Fibroblast of lung (primary cell): Measurements from ENCODE around the gene TMEM132E. TPM values are rescaled to one million over a fixed set of nuclear protein-coding genes. Genes with fewer than 3 reads are reported as not detected.

ENCODE experiments used
- DNase-seq, 2 donors: peaks; one replicate each; pipeline versions ENCODE4 v3.0.0 to v3.0.0-alpha.2; 2010; ENCODE audit warnings: low read depth in 2 of 2
- H2AFZ ChIP-seq: 2 replicates; pipeline ENCODE4 v1.5.1; 2012; ENCODE audit warnings: low read length, control low read depth, inconsistent platforms
- H3K27ac ChIP-seq: 2 replicates; pipeline ENCODE4 v1.5.1; 2011; ENCODE audit warnings: low read length, control low read depth; ENCODE audit not compliant: insufficient read depth
- H3K27me3 ChIP-seq: 2 replicates; pipeline ENCODE4 v1.5.1; 2011; ENCODE audit warnings: mild to moderate bottlenecking, low read length; ENCODE audit not compliant: control insufficient read depth, insufficient read depth
- H3K36me3 ChIP-seq: 2 replicates; pipeline ENCODE4 v1.5.1; 2011; ENCODE audit warnings: low read length; ENCODE audit not compliant: control insufficient read depth, insufficient read depth
- H3K4me1 ChIP-seq: 2 replicates; pipeline ENCODE4 v1.5.1; 2011; ENCODE audit warnings: low read length; ENCODE audit not compliant: control insufficient read depth, insufficient read depth; ENCODE audit errors: extremely low read depth
- H3K4me2 ChIP-seq: 2 replicates; pipeline ENCODE4 v1.5.1; 2011; ENCODE audit warnings: low read length, control low read depth; ENCODE audit not compliant: insufficient read depth; ENCODE audit errors: extremely low read depth
- H3K4me3 ChIP-seq, 4 experiments: fragments of 200-600 bp in 1 of 4; sonication (generic) in 1 of 4; replicated peaks in 1 of 4; 2 replicates each; pipeline ENCODE4 v1.5.1; 2011 to 2016; ENCODE audit warnings: low read length in 4 of 4, low read depth in 3 of 4, mild to moderate bottlenecking in 3 of 4, control low read depth in 2 of 4, inconsistent platforms in 1 of 4, mixed read lengths in 1 of 4; ENCODE audit not compliant: insufficient read depth in 1 of 4; ENCODE audit errors: control extremely low read depth in 1 of 4
- H3K79me2 ChIP-seq: 2 replicates; pipeline ENCODE4 v1.5.1; 2012; ENCODE audit warnings: mild to moderate bottlenecking, low read length, inconsistent platforms; ENCODE audit not compliant: control insufficient read depth, insufficient read depth
- H3K9ac ChIP-seq: 2 replicates; pipeline ENCODE4 v1.5.1; 2011; ENCODE audit warnings: mild to moderate bottlenecking, low read length, control low read depth; ENCODE audit not compliant: insufficient read depth
- H3K9me3 ChIP-seq: 2 replicates; pipeline ENCODE4 v1.5.1; 2012; ENCODE audit warnings: low read depth, low read length; ENCODE audit not compliant: control insufficient read depth, insufficient read depth
- H4K20me1 ChIP-seq: 2 replicates; pipeline ENCODE4 v1.5.1; 2011; ENCODE audit warnings: low read length; ENCODE audit not compliant: control insufficient read depth, insufficient read depth; ENCODE audit errors: extremely low read depth
- EZH2 ChIP-seq: IDR thresholded peaks from 2 replicates; pipeline ENCODE4 v1.5.1; 2012; ENCODE audit warnings: low read length, control low read depth, mild to moderate bottlenecking; ENCODE audit errors: missing control alignments
- polyA plus RNA-seq, 2 donors: library from polyadenylated mRNA; depleted of rRNA in 1 of 2; stranded (reverse) in 1 of 2; unstranded in 1 of 2; fragments of >200 nt; gene quantifications; 2 replicates each; pipeline ENCODE4 v1.2.1, GENCODE V29; 2011 to 2012; ENCODE audit warnings: missing spikeins in 1 of 2
- total RNA-seq: library from RNA; depleted of rRNA; stranded (reverse); fragments of >200 nt; gene quantifications from 2 replicates; pipeline ENCODE4 v1.2.1, GENCODE V29; 2014
- TF ChIP-seq, protein P1 (sequence below), 2 donors: IDR thresholded peaks in 1 of 2; conservative IDR thresholded peaks in 1 of 2; 1 replicate in 1 of 2; 2 replicates in 1 of 2; pipeline ENCODE4 v1.5.1; 2011 to 2012; ENCODE audit warnings: low read length in 2 of 2, control low read depth in 1 of 2, inconsistent platforms in 1 of 2, low read depth in 1 of 2, mild to moderate bottlenecking in 1 of 2

The TMEM132E gene
- total and polyA plus RNA-seq, 2 donors (not counting 1 experiment from before 2014, with no cell fraction given), result not detected

DNA sequence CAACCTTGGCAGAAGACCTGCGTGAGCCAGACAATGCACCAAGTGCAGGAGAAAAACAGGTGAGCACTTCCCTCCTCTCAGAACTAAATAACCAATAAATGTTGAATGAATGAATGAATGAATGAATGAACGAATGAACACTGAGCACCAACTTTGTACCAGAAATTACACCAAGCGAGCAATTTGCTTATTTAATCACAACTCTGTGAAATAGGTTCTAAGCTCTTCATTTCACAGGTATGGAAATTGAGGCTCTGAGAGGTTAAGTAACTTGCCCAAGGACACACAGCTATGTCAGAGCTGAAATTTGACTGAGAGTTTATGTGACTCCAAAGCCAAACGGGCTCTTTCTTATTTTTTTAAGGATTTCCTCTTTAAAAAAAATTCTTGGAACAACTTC is 38.0 kb downstream of the TMEM132E start:
- Histone ChIP-seq H3K9me3 (no peaks in the 10 kb centered on the region), H2AFZ (no peak overlapping the region), H3K4me1 (no peaks in the 10 kb centered on the region), H3K36me3 (no peaks in the 10 kb centered on the region), H3K27ac (no peak overlapping the region), H4K20me1 (no peaks in the 10 kb centered on the region), H3K4me2 (no peak overlapping the region), H3K79me2 (no peaks in the 10 kb centered on the region), H3K27me3 (no peaks in the 10 kb centered on the region), H3K4me3 (no peak overlapping the region), H3K9ac (no peak overlapping the region)
- DNase-seq, result no peak
- no peak for TF ChIP-seq EZH2
- TF ChIP-seq, protein P1, sequence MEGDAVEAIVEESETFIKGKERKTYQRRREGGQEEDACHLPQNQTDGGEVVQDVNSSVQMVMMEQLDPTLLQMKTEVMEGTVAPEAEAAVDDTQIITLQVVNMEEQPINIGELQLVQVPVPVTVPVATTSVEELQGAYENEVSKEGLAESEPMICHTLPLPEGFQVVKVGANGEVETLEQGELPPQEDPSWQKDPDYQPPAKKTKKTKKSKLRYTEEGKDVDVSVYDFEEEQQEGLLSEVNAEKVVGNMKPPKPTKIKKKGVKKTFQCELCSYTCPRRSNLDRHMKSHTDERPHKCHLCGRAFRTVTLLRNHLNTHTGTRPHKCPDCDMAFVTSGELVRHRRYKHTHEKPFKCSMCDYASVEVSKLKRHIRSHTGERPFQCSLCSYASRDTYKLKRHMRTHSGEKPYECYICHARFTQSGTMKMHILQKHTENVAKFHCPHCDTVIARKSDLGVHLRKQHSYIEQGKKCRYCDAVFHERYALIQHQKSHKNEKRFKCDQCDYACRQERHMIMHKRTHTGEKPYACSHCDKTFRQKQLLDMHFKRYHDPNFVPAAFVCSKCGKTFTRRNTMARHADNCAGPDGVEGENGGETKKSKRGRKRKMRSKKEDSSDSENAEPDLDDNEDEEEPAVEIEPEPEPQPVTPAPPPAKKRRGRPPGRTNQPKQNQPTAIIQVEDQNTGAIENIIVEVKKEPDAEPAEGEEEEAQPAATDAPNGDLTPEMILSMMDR (conservative IDR thresholded peaks at IDR 0.05 in 1 of 2, IDR thresholded peaks at IDR 0.05 in 1 of 2; ENCODE audit: low read depth in 1 of 2, low read length in 2 of 2), result no peak

DNA sequence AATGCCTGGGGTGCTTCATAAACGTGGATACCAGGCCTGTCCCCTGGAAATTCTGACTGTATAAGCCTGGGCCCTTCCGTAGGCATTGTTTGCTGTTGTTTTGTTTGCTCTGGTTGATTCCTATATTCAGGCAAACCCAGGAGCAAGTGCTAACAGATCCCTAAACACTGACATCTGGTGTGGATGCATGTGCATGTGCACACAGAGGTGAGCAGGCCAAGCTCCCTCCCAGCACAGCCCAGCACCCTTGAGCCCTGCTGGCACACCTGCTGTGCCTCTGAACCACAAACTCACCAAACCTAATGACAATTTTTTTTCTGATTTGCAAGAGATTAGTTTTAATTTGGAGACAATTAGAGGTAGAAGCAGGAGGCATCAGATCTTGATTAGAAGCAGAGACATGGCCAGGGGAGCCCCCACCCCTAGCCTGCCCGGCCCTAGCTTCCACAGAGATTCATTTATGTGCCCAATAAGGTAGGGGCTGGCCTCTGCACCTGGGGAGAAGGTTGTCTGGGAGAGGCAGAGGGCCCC is 40.4 kb downstream of the TMEM132E start:
- Histone ChIP-seq H3K9ac (no peak overlapping the region), H4K20me1 (no peaks in the 10 kb centered on the region), H3K4me2 (no peak overlapping the region), H3K36me3 (no peaks in the 10 kb centered on the region), H3K4me1 (no peaks in the 10 kb centered on the region), H3K27me3 (no peaks in the 10 kb centered on the region), H2AFZ (no peak overlapping the region), H3K27ac (no peak overlapping the region), H3K9me3 (no peaks in the 10 kb centered on the region), H3K4me3 (no peak overlapping the region), H3K79me2 (no peaks in the 10 kb centered on the region)
- DNase-seq, result no peak
- TF ChIP-seq, protein P1 (conservative IDR thresholded peaks at IDR 0.05 in 1 of 2, IDR thresholded peaks at IDR 0.05 in 1 of 2; ENCODE audit: low read depth in 1 of 2, low read length in 2 of 2), result no peak
- no peak for TF ChIP-seq EZH2

DNA sequence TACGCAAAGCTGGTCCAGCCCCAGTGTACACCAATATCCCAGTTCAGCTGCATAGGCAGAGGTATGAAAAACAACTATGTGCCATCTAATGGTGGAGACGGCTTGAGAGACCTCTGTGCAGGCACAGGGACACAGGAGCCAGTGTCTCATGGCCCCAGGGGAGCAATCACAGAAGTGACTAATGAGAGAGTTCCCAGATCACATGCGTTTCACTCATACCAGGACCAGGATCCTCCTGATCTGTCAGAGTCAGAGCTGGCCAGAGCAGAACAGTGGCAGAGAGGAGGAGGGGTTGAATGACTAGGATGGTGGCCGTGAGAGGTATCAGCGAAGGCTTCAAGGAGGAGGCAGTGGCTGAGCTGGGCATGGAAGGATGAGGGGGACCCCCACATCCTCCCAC is 41.1 kb downstream of the TMEM132E start:
- TF ChIP-seq, protein P1 (conservative IDR thresholded peaks at IDR 0.05 in 1 of 2, IDR thresholded peaks at IDR 0.05 in 1 of 2; ENCODE audit: low read depth in 1 of 2, low read length in 2 of 2), result no peak
- TF ChIP-seq EZH2, result no peak
- no peaks in the 10 kb centered on the region for H3K36me3 ChIP-seq
- no peak overlapping the region for H2AFZ ChIP-seq
- no peak overlapping the region for H3K4me2 ChIP-seq
- H3K9ac ChIP-seq, result no peak overlapping the region
- no peaks in the 10 kb centered on the region for H3K27me3 ChIP-seq
- no peak for DNase-seq
- no peaks in the 10 kb centered on the region for H4K20me1 ChIP-seq
- H3K27ac ChIP-seq, result no peak overlapping the region
- H3K4me1 ChIP-seq, result no peaks in the 10 kb centered on the region
- H3K79me2 ChIP-seq, result no peaks in the 10 kb centered on the region
- no peaks in the 10 kb centered on the region for H3K9me3 ChIP-seq
- no peak overlapping the region for H3K4me3 ChIP-seq
